Muscle of back (tissue), 11 donors: Measurements from ENCODE around the gene RAB1B. TPM values are rescaled to one million over a fixed set of nuclear protein-coding genes. Genes with fewer than 3 reads are reported as not detected.
A peak's percentile ranks its signal among the peaks of the same experiment; 100 is the strongest.
"Not testable (repeated sequence)": the region's sequence is repeated elsewhere in the genome, so short reads cannot be mapped to it uniquely, and the experiment has no call there.

ENCODE experiments used
- DNase-seq, 3 donors: peaks; one replicate each; pipeline versions ENCODE4 v3.0.0 to v3.0.0-alpha.2; 2013
- polyA plus RNA-seq, 10 donors: library from polyadenylated mRNA; unstranded; fragments of 120-200 nt; gene quantifications; one replicate each; pipeline ENCODE4 v1.2.1, GENCODE V29; 2013; ENCODE audit not compliant: insufficient read length in 10 of 10

The RAB1B gene
- polyA plus RNA-seq, 10 donors, result 74.8 to 101 (median 86.7) TPM

- DNase-seq, result peak; percentile 60 to 86 (median 64)
Observed at GRCh38 chr11:66317322-66317722, 48.9 kb downstream of the RAB1B start.

GRCh38 chr11:66317723-66318599 lies 49.5 kb downstream of the RAB1B start:
- peak; percentile 47 to 80 (median 77) for DNase-seq

DNA sequence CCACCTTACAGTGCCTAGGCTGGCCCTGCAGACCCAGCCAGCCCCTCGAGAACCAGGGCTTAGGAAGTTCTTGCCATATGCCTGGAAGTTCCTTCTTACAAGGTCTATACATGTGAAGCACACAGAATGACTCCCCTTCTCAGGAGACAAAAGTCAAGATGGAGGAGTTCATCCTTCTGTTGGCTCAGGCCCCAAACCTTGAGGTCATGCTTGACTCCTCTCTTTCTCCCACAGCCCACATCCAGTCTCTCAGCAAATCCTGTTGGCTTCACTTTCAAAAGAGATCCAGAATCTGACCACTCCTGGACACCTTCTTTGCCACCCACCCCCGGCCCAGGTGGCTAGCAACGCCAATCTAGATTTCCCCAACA lies 50.1 kb downstream of the RAB1B start:
- DNase-seq, result no peak

GRCh38 chr11:66320289-66320688 lies 51.9 kb downstream of the RAB1B start:
- not testable (repeated sequence) for DNase-seq

DNA sequence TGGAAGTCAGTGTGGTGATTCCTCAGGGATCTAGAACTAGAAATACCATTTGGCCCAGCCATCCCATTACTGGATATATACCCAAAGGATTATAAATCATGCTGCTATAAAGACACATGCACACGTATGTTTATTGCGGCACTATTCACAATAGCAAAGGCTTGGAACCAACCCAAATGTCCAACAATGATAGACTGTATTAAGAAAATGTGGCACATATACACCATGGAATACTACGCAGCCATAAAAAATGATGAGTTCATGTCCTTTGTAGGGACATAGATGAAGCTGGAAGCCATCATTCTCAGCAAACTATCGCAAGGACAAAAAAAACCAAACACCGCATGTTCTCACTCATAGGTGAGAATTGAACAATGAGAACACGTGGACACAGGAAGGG lies 52.3 kb downstream of the RAB1B start:
- not testable (repeated sequence) for DNase-seq

DNA sequence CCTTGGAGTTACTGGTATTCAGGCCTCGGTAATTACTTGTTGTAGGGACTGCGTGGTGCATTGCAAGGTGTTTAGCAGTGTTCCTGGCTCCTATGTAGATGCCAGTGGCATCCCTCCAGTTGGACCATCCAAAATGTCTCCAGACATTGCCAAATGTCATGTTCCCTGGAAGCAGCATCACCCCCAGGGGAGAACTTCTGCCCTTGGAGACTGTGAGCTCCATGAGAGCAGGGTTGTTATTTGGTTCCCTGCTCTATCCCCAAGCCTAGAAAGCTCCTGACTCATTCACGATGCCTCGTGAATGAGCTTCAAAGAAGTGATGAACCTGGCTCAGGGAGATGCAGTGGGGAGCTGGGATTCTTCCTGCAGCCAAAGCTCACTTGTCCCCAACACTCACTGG lies 53.2 kb downstream of the RAB1B start:
- no peak for DNase-seq

GRCh38 chr11:66322732-66323427 lies 54.4 kb downstream of the RAB1B start:
- DNase-seq, result peak in 1 of 3 donors; percentile 59

DNA sequence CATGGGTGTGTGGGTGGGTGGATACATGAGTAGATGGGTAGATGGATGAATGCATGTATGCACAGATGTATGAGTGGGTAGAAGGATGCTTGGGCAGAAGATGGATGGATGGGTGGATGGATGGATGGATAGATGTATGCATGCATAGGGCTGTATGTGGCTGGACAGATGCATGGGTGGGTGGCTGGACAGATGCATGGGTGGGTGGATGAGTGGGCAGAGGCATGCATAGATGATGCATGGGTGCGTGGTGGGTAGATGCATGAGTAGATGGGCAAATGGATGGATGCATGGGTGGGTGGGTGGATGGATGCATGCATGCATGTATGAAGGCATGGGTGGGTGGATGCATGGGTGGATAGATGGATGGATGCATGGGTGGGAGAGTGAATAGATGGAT lies 55.2 kb downstream of the RAB1B start:
- no peak for DNase-seq

DNA sequence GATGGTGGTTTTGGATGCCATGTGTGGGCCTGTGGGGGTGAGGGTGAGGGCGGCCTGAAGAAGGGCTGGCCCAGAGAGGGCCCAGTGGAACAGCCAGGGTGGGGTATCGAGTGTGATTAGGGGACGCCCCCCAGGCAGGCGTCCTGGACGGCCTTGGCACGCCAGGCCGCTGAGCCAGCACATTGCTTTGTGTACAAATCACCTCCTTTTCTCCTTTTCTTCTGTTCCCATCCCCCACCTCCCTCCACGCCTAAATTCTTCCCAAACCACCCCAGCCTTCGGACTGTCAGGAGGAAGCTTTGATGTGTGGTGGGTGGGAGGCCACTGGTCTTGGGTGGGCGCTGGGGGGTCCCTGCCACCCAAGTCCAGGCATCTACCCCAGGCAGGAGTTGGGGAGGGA lies 56.2 kb downstream of the RAB1B start:
- DNase-seq, result no peak

DNA sequence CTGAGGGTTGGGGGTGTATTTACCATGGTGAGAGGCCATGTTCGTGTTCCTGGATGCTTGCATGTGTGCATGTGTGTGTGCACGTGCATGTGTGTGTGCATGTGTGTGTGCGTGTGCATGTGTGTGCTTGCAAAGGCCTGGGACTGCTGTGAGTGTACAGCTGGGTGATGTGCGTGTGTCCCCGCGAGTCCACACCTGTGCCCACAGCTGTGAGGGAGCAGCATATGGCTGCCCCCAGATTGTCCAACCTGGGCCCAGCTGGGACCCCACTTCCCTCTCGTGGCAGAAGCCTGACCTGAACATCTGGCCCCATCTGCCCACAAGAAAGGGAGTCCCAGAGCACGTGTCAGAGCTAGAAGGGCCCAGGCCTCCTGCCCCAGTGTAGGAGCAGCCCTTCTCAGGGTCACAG lies 56.8 kb downstream of the RAB1B start:
- peak in 1 of 3 donors; percentile 55 for DNase-seq

DNA sequence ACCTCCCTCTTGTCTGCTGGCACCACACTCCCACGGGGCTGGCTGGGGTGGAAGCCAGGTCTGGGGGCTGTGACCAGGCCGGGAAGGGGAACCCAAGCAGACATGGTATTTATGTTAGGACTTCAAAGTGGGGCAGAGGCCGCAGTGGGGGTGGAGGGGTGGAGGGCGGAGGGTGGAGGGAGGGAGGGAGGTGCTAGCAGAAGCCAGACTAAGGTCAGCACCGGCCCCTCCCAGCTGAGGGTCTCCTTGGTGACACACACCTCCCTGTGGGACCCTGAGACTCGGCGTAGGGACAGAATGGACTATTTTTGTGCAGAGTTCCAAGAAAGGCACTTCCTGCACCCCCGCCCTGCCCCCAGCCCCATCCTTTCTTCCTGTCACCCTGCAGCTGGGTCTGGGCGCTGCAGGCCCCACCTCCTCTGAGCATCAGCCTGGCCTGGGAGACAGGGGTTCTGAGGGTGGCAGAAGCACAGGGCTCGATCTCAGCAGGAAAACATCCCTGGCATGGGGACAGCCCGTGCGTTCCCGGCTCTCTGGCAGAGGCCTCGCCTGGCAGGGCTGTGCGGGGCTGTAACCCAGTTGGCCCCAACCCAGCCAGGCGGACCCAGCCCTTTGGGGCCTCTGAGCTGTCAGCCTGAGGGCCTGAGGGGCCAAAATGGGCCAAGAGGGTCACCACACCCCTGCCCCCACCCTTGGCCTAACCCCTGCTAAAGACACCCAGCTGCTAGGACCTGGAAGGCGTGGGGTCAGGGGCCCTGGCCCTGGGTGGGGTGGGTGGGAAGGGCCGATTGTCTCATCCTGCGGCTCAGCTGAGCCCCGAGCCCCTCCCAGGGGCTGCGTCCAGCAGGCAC lies 58.0 kb downstream of the RAB1B start:
- DNase-seq, result peak in 2 of 3 donors; percentile 63 to 78

Other genes starting within 250 kb of the RAB1B start
- gene CATSPER1, start 242.2 kb upstream of the RAB1B start, polyA plus RNA-seq, result under 1 TPM in 6 of 10 donors, not detected in 4; 0.10 to 0.26 (median 0.22) TPM
- gene GAL3ST3, start 219.5 kb upstream of the RAB1B start, polyA plus RNA-seq, result 1 to 10 TPM in 2 of 10 donors, under 1 TPM in 8; 0.22 to 1.1 (median 0.57) TPM
- 100 to 1,000 TPM; 119 to 163 (median 138) TPM for gene SF3B2, start 216.3 kb upstream of the RAB1B start, polyA plus RNA-seq
- 10 to 100 TPM; 29.6 to 34.8 (median 32.6) TPM for gene PACS1, start 198.4 kb upstream of the RAB1B start, polyA plus RNA-seq
- 10 to 100 TPM; 14.6 to 17.3 (median 16.0) TPM for gene KLC2, start 10.9 kb upstream of the RAB1B start, polyA plus RNA-seq
- gene CNIH2, start 9.5 kb downstream of the RAB1B start, polyA plus RNA-seq, result 1 to 10 TPM; 2.2 to 5.3 (median 3.9) TPM
- gene YIF1A, start 20.5 kb downstream of the RAB1B start, polyA plus RNA-seq, result 10 to 100 TPM; 33.5 to 59.4 (median 44.9) TPM
- under 1 TPM in 1 of 10 donors, not detected in 9; 0.08 TPM for gene TMEM151A, start 23.3 kb downstream of the RAB1B start, polyA plus RNA-seq
- gene CD248, start 48.4 kb downstream of the RAB1B start, polyA plus RNA-seq, result 100 to 1,000 TPM in 4 of 10 donors, 10 to 100 TPM in 6; 68.8 to 142 (median 96.3) TPM
- 1 to 10 TPM; 3.9 to 8.1 (median 6.0) TPM for gene RIN1, start 67.8 kb downstream of the RAB1B start, polyA plus RNA-seq
- gene BRMS1, start 76.5 kb downstream of the RAB1B start, polyA plus RNA-seq, result 10 to 100 TPM; 17.6 to 23.3 (median 19.3) TPM
- gene B4GAT1, start 79.0 kb downstream of the RAB1B start, polyA plus RNA-seq, result 10 to 100 TPM; 16.9 to 25.0 (median 21.3) TPM
- 10 to 100 TPM; 14.5 to 30.4 (median 24.5) TPM for gene SLC29A2, start 103.1 kb downstream of the RAB1B start, polyA plus RNA-seq
- under 1 TPM; 0.05 to 0.58 (median 0.14) TPM for gene NPAS4, start 152.4 kb downstream of the RAB1B start, polyA plus RNA-seq
- 10 to 100 TPM; 43.8 to 58.6 (median 50.7) TPM for gene MRPL11, start 170.2 kb downstream of the RAB1B start, polyA plus RNA-seq
- gene PELI3, start 198.3 kb downstream of the RAB1B start, polyA plus RNA-seq, result 1 to 10 TPM; 4.2 to 6.3 (median 5.8) TPM
- gene DPP3, start 211.8 kb downstream of the RAB1B start, polyA plus RNA-seq, result 10 to 100 TPM; 18.5 to 24.1 (median 20.9) TPM
- 10 to 100 TPM; 11.6 to 31.7 (median 18.2) TPM for gene BBS1, start 242.0 kb downstream of the RAB1B start, polyA plus RNA-seq